CD4-positive, alpha-beta T cell (primary cell): ENCODE measurements around the gene MECP2. TPM values are rescaled to one million over a fixed set of nuclear protein-coding genes. Genes with fewer than 3 reads are reported as not detected.
A peak's percentile ranks its signal among the peaks of the same experiment; 100 is the strongest.

Experiments
- ATAC-seq: fragments of 200-7000 bp; cut with Tn5 transposase; one replicate; pipeline ENCODE4 v1.10.0; 2022; ENCODE audit warnings: mild to moderate bottlenecking; ENCODE audit not compliant: poor library complexity
- CTCF ChIA-PET: fragments of 350-600 bp; sonication (Branson Sonifier 250); formaldehyde crosslinking; loops from one replicate; lab custom pipeline; 2021; ENCODE audit warnings: antibody characterized with exemption, inconsistent platforms; lab: Charles Lee
- POLR2A ChIA-PET: fragments of 350-600 bp; sonication (Branson Sonifier 250); formaldehyde crosslinking; loops from one replicate; lab custom pipeline; 2021; ENCODE audit warnings: antibody characterized with exemption, inconsistent platforms; lab: Charles Lee
- DNase-seq, 14 experiments: peaks; one replicate each; pipeline ENCODE4 v3.0.0-alpha.2; 2013 to 2020; ENCODE audit warnings: mixed read lengths in 2 of 14
- H3K27ac ChIP-seq, 2 donors: one replicate each; pipeline versions ENCODE4 v1.5.1 to v1.7.0; 2013; ENCODE audit warnings: low read length in 2 of 2, low read depth in 1 of 2, mild to moderate bottlenecking in 1 of 2
- H3K27me3 ChIP-seq, 2 experiments: 1 replicate in 1 of 2; 2 replicates in 1 of 2; pipeline versions ENCODE4 v1.6.1 to v1.7.0; 2013; ENCODE audit warnings: low read length in 2 of 2, control low read depth in 1 of 2, mild to moderate bottlenecking in 1 of 2, moderate library complexity in 1 of 2; ENCODE audit not compliant: insufficient read depth in 2 of 2, control insufficient read depth in 1 of 2
- H3K36me3 ChIP-seq: one replicate; pipeline ENCODE4 v1.6.1; 2013; ENCODE audit warnings: low read length, control low read depth; ENCODE audit not compliant: insufficient read depth
- H3K4me1 ChIP-seq: one replicate; pipeline ENCODE4 v1.6.1; 2013; ENCODE audit warnings: low read length, control low read depth; ENCODE audit not compliant: insufficient read depth
- H3K4me3 ChIP-seq: one replicate; pipeline ENCODE4 v1.5.1; 2013; ENCODE audit warnings: mild to moderate bottlenecking, low read length, moderate library complexity
- H3K9me3 ChIP-seq, 2 experiments: 1 replicate in 1 of 2; 2 replicates in 1 of 2; pipeline versions ENCODE4 v1.6.1 to v1.7.0; 2013; ENCODE audit warnings: low read length in 2 of 2, mild to moderate bottlenecking in 2 of 2, control low read depth in 1 of 2, moderate library complexity in 1 of 2; ENCODE audit not compliant: control insufficient read depth in 1 of 2, insufficient read depth in 1 of 2
- H3K27ac Mint-ChIP-seq: one replicate; pipeline ENCODE4 v1.8.0; 2020; ENCODE audit warnings: mixed read lengths
- H3K27me3 Mint-ChIP-seq: one replicate; pipeline ENCODE4 v1.8.0; 2021; ENCODE audit warnings: mixed read lengths
- H3K36me3 Mint-ChIP-seq: one replicate; pipeline ENCODE4 v1.8.0; 2021; ENCODE audit warnings: low read depth, mixed read lengths
- H3K4me1 Mint-ChIP-seq: one replicate; pipeline ENCODE4 v1.8.0; 2021; ENCODE audit warnings: low read depth, mixed read lengths
- H3K4me3 Mint-ChIP-seq: one replicate; pipeline ENCODE4 v1.8.0; 2020; ENCODE audit warnings: mild to moderate bottlenecking, mixed read lengths
- H3K9me3 Mint-ChIP-seq: one replicate; pipeline ENCODE4 v1.8.0; 2020; ENCODE audit warnings: mixed read lengths
- intact Hi-C, 2 experiments: fragments of 100-400 bp; cut with DNase I in 1 of 2; cut with micrococcal nuclease in 1 of 2; formaldehyde crosslinking; loops; one replicate each; pipeline versions ENCODE4 v1.15.1 to v1.9.0; 2023 to 2025; cut with DNase I, micrococcal nuclease
- total RNA-seq, 174 experiments: library from RNA in 2 of 174; stranded (reverse) in 2 of 174; gene quantifications; one replicate each; pipeline ENCODE4 v1.2.3 and lab custom pipeline; 2021 to 2026
- TF ChIP-seq, protein P1 (sequence below): fragments of 200-600 bp; IDR thresholded peaks from one replicate; pipeline ENCODE4 v1.8.0; 2022; ENCODE audit warnings: antibody characterized with exemption, mild to moderate bottlenecking

MECP2 gene
- total RNA-seq, 2 experiments from 2014 or later = 120 to 133 TPM

DNA sequence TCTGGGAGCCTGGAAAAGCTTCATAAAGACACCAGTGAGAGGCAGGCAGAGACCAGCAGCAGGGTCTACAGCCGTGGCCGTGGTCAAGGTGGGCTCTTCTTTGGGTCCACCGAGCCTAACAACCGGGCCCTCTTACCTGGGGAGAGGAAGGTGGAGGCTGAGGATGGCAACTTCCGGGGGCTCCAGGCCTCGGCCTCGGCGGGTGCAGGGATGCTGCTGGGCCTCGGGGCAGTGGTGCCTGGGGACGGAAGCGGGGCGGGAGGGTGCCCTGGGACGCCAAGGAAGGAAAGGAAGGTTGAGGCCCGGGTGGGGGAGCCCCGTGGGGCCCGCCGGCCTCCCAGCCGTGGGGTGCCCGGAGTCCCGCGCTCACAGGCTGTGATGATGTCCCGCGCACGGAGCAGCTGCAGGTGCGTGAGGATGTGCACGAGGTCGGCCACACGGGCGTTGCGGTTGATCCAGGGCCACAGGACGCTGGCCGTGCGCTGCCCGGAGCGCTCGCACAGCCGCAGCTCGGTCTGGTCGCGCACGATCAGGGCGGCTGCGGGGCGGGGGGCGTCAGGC lies 78.4 kb downstream of the MECP2 start:
- Histone ChIP-seq H3K4me3 (peak overlapping the region; percentile 57), H3K27ac (peak overlapping the region; percentile 60 to 61), H3K36me3 (peaks cover 27% of the 10 kb centered on the region), H3K27me3 (no peaks in the 10 kb centered on the region), H3K4me1 (peaks cover 40% of the 10 kb centered on the region), H3K9me3 (no peaks in the 10 kb centered on the region)
- CTCF ChIA-PET = interaction anchor here (2.0 kb wide), 1 partner anchor 95 kb away, joined by 6 read pairs; no protein-coding TSS in a partner anchor
- H3K27ac Mint-ChIP-seq = peak overlapping the region; percentile 84
- TF ChIP-seq, protein P1, sequence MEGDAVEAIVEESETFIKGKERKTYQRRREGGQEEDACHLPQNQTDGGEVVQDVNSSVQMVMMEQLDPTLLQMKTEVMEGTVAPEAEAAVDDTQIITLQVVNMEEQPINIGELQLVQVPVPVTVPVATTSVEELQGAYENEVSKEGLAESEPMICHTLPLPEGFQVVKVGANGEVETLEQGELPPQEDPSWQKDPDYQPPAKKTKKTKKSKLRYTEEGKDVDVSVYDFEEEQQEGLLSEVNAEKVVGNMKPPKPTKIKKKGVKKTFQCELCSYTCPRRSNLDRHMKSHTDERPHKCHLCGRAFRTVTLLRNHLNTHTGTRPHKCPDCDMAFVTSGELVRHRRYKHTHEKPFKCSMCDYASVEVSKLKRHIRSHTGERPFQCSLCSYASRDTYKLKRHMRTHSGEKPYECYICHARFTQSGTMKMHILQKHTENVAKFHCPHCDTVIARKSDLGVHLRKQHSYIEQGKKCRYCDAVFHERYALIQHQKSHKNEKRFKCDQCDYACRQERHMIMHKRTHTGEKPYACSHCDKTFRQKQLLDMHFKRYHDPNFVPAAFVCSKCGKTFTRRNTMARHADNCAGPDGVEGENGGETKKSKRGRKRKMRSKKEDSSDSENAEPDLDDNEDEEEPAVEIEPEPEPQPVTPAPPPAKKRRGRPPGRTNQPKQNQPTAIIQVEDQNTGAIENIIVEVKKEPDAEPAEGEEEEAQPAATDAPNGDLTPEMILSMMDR = no peak
- ATAC-seq (peak; percentile 21), DNase-seq (peak in 5 of 14 experiments; percentile 5 to 50 (median 37))
- H3K9me3 Mint-ChIP-seq = no peaks in the 10 kb centered on the region
- peak overlapping the region; percentile 87 for H3K4me3 Mint-ChIP-seq
- peaks cover 5% of the 10 kb centered on the region for H3K4me1 Mint-ChIP-seq
- H3K36me3 Mint-ChIP-seq = peaks cover 32% of the 10 kb centered on the region
- POLR2A ChIA-PET = interaction anchor here (0.6 to 2.3 kb wide), 6 partner anchors 33 to 360 kb away, joined by 3 to 16 read pairs (median 6); partner anchors contain the start of genes EMD and HCFC1
- intact Hi-C loops = loop anchor here (5.0 to 10.0 kb wide), 4 partner anchors 42 to 356 kb away; partner anchors contain the start of genes EMD (in 1 of the 2), FLNA (in 1 of the 2) and MECP2 (in 1 of the 2)
- H3K27me3 Mint-ChIP-seq = no peaks in the 10 kb centered on the region

DNA sequence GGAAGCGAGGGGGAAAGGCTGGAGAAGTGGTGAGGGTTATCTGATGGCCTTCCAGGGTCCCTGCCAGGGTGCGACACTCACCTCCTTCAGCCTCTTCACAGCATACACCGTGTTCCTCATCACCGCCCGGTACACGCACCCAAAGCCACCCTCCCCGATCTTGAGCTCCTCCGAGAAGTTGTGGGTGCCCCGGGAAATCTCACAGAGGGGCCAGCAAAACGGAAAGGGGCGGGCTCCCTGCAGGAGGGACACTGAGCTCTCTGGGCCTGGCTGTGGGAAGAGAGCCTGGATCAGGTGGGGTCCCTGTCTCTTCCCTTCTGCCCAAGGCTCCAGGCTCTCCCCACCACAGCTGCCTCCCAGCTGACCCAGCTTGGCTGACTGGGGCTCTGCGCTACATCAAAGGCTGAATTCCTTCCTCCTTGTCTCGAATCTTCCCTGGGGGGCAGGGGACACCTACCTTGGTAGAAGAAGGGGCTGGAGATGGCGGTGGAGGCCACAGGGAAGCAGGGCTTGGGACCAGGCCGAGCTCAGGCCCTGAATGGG lies 78.9 kb downstream of the MECP2 start:
- CTCF ChIA-PET = interaction anchor here (2.0 kb wide), 1 partner anchor 94 kb away, joined by 6 read pairs; no protein-coding TSS in a partner anchor
- Histone ChIP-seq H3K27me3 (no peaks in the 10 kb centered on the region), H3K4me1 (peaks cover 45% of the 10 kb centered on the region), H3K27ac (peak overlapping the region; percentile 60 to 61), H3K4me3 (peak overlapping the region; percentile 57), H3K36me3 (peaks cover 27% of the 10 kb centered on the region), H3K9me3 (no peaks in the 10 kb centered on the region)
- ATAC-seq (no peak), DNase-seq (no peak)
- H3K4me3 Mint-ChIP-seq = peak overlapping the region; percentile 87
- POLR2A ChIA-PET = interaction anchor here (0.6 to 2.3 kb wide), 7 partner anchors 33 to 360 kb away, joined by 3 to 16 read pairs (median 4); partner anchors contain the start of genes EMD and HCFC1
- peaks cover 7% of the 10 kb centered on the region for H3K4me1 Mint-ChIP-seq
- TF ChIP-seq, protein P1 = no peak
- H3K27me3 Mint-ChIP-seq = no peaks in the 10 kb centered on the region
- peaks cover 34% of the 10 kb centered on the region for H3K36me3 Mint-ChIP-seq
- no peaks in the 10 kb centered on the region for H3K9me3 Mint-ChIP-seq
- intact Hi-C loops = loop anchor here (5.0 to 10.0 kb wide), 4 partner anchors 41 to 356 kb away; partner anchors contain the start of genes EMD (in 1 of the 2), FLNA (in 1 of the 2) and MECP2 (in 1 of the 2)
- H3K27ac Mint-ChIP-seq = peak overlapping the region; percentile 84

DNA sequence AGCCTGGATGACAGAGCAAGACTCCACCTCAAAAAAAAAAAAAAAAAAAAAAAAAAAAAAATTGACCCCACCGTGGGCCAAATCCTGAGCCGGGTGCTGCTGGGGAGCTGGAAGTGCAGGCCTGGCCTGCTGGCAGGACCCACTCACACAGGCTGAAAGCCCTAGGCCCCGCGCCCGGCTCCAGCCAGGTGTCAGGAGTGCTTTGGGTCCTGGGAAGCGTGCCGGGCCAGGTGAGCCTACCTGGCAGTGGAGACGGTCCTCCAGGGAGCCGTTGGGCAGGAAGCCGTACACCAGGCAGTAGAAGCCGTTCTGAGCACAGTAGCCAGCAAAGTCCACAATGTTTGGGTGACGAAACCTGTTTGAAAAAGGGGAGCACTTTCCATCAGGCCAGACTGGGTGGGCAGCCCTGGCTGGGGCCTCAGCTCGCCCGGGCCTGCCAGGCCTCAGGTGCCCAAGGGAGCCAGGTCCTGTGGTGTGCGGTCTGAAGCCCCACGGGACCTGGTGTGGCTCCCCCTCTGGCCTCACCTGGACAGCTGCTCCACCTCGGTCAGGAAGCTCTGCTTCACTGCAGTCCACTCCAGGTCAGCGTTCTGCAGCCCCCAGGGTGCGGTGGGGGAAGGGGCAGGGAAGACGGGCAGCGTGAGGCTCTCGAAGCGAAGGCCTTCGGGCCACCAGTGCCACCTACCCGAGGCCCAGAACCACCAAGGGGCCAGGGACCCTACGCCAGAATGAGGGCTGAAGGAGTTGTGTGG lies 79.6 kb downstream of the MECP2 start:
- TF ChIP-seq, protein P1 = no peak
- DNase-seq (no peak), ATAC-seq (no peak)
- H3K4me1 Mint-ChIP-seq = peaks cover 9% of the 10 kb centered on the region
- intact Hi-C loops = loop anchor here (5.0 to 10.0 kb wide), 4 partner anchors 41 to 357 kb away; partner anchors contain the start of genes EMD (in 1 of the 2), FLNA (in 1 of the 2) and MECP2 (in 1 of the 2)
- ChIA-PET POLR2A (interaction anchor here (0.6 to 1.2 kb wide), 4 partner anchors 32 to 78 kb away, joined by 3 read pairs; partner anchors contain the start of gene HCFC1), CTCF (interaction anchor here (0.9 to 2.0 kb wide), 2 partner anchors 49 to 93 kb away, joined by 3 to 6 read pairs; no protein-coding TSS in a partner anchor)
- H3K9me3 ChIP-seq = no peaks in the 10 kb centered on the region
- peaks cover 52% of the 10 kb centered on the region for H3K4me1 ChIP-seq
- peak overlapping the region; percentile 87 for H3K4me3 Mint-ChIP-seq
- no peaks in the 10 kb centered on the region for H3K9me3 Mint-ChIP-seq
- H3K36me3 Mint-ChIP-seq = peaks cover 34% of the 10 kb centered on the region
- peaks cover 30% of the 10 kb centered on the region for H3K36me3 ChIP-seq
- H3K27me3 ChIP-seq = no peaks in the 10 kb centered on the region
- peak overlapping the region; percentile 84 for H3K27ac Mint-ChIP-seq
- H3K4me3 ChIP-seq = peak overlapping the region; percentile 57
- H3K27me3 Mint-ChIP-seq = no peaks in the 10 kb centered on the region
- peak overlapping the region; percentile 60 to 61 for H3K27ac ChIP-seq
